MCF 10A (cell line): ENCODE measurements around the gene MAP7D1. TPM values are rescaled to one million over a fixed set of nuclear protein-coding genes. Genes with fewer than 3 reads are reported as not detected.

Experiments used
- BruUV-seq: library from RNA; stranded (reverse); fragments of 400-500 nt; replicated peaks from 2 replicates; lab custom pipeline; 2021; lab: Mats Ljungman, UMichigan
- CTCF ChIA-PET: fragments of 300-600 bp; sonication (Branson Sonifier 250); formaldehyde crosslinking; extraction: SDS; loops from one replicate; lab custom pipeline; 2021; ENCODE audit warnings: antibody characterized with exemption, inconsistent platforms; lab: Yijun Ruan, JAX
- POLR2A ChIA-PET: fragments of 300-600, 350-650 bp; sonication (Branson Sonifier 250); formaldehyde crosslinking; extraction: SDS; loops from one replicate; lab custom pipeline; 2020; ENCODE audit warnings: antibody characterized with exemption, inconsistent platforms; lab: Yijun Ruan, JAX
- DNase-seq: peaks from one replicate; pipeline ENCODE4 v3.0.0-alpha.2; 2018; ENCODE audit not compliant: unreplicated experiment
- H3K27ac Mint-ChIP-seq: one replicate; pipeline ENCODE4 v1.8.0; 2022; ENCODE audit warnings: mild to moderate bottlenecking, low read depth, mixed read lengths; ENCODE audit not compliant: unreplicated experiment
- H3K27me3 Mint-ChIP-seq: one replicate; pipeline ENCODE4 v1.8.0; 2022; ENCODE audit warnings: mixed read lengths; ENCODE audit not compliant: insufficient read depth, unreplicated experiment
- H3K36me3 Mint-ChIP-seq: one replicate; pipeline ENCODE4 v1.8.0; 2022; ENCODE audit warnings: mild to moderate bottlenecking, moderate library complexity, mixed read lengths; ENCODE audit not compliant: insufficient read depth, unreplicated experiment
- H3K4me1 Mint-ChIP-seq: one replicate; pipeline ENCODE4 v1.8.0; 2022; ENCODE audit warnings: mixed read lengths; ENCODE audit not compliant: insufficient read depth, unreplicated experiment
- H3K4me3 Mint-ChIP-seq: one replicate; pipeline ENCODE4 v1.8.0; 2022; ENCODE audit warnings: mild to moderate bottlenecking, moderate library complexity, mixed read lengths; ENCODE audit not compliant: unreplicated experiment
- H3K9me3 Mint-ChIP-seq: one replicate; pipeline ENCODE4 v1.8.0; 2022; ENCODE audit warnings: mixed read lengths; ENCODE audit not compliant: unreplicated experiment
- CTCF ChIP-seq: fragments of 200-600 bp; IDR thresholded peaks from one replicate; pipeline ENCODE4 v1.8.0; 2022; ENCODE audit warnings: antibody characterized with exemption, mild to moderate bottlenecking; ENCODE audit not compliant: unreplicated experiment
- intact Hi-C: fragments of 100-400 bp; cut with micrococcal nuclease; formaldehyde crosslinking; loops from 2 replicates; pipeline ENCODE4 v1.14.1; 2022
- total RNA-seq: library from RNA; stranded (reverse); gene quantifications from 2 replicates; pipeline ENCODE4 v1.2.3, GENCODE V29; 2022

MAP7D1 gene
- total RNA-seq, 1 experiment from 2014 or later: 170 TPM

- intact Hi-C loops: no loop called here
- Mint-ChIP-seq H3K36me3 (peaks cover 53% of the 10 kb centered on the region), H3K27me3 (no peaks in the 10 kb centered on the region), H3K4me3 (no peak overlapping the region), H3K9me3 (no peaks in the 10 kb centered on the region), H3K27ac (no peak overlapping the region), H3K4me1 (peaks cover 8% of the 10 kb centered on the region)
- CTCF ChIA-PET: interaction anchor here (0.6 to 1.1 kb wide), 2 partner anchors 10 to 63 kb away, joined by 3 to 5 read pairs; no protein-coding TSS in a partner anchor
- POLR2A ChIA-PET: no interaction called here
- BruUV-seq: no TSS peak
- TF ChIP-seq CTCF: no peak
- DNase-seq: no peak
Measured at GRCh38 chr1:36177589-36178431, 21.9 kb downstream of the MAP7D1 start.

GRCh38 chr1:36178471-36179219, 22.7 kb downstream of the MAP7D1 start:
- H3K27me3 Mint-ChIP-seq: no peaks in the 10 kb centered on the region
- peaks cover 53% of the 10 kb centered on the region for H3K36me3 Mint-ChIP-seq
- DNase-seq: no peak
- intact Hi-C loops: no loop called here
- H3K4me3 Mint-ChIP-seq: no peak overlapping the region
- peaks cover 9% of the 10 kb centered on the region for H3K4me1 Mint-ChIP-seq
- TF ChIP-seq CTCF: no peak
- CTCF ChIA-PET: no interaction called here
- no TSS peak for BruUV-seq
- no peaks in the 10 kb centered on the region for H3K9me3 Mint-ChIP-seq
- H3K27ac Mint-ChIP-seq: no peak overlapping the region
- POLR2A ChIA-PET: no interaction called here

- H3K9me3 Mint-ChIP-seq: no peaks in the 10 kb centered on the region
- H3K27ac Mint-ChIP-seq: no peak overlapping the region
- ChIA-PET POLR2A (interaction anchor here (0.7 kb wide), 1 partner anchor 68 kb away, joined by 3 read pairs; no protein-coding TSS in a partner anchor), CTCF (interaction anchor here (1.2 kb wide), 1 partner anchor 30 kb away, joined by 5 read pairs; the partner anchor contains the start of gene TRAPPC3)
- no peaks in the 10 kb centered on the region for H3K27me3 Mint-ChIP-seq
- DNase-seq: no peak
- no peak overlapping the region for H3K4me3 Mint-ChIP-seq
- TF ChIP-seq CTCF: no peak
- no TSS peak for BruUV-seq
- intact Hi-C loops: no loop called here
- H3K36me3 Mint-ChIP-seq: peaks cover 48% of the 10 kb centered on the region
- peaks cover 9% of the 10 kb centered on the region for H3K4me1 Mint-ChIP-seq
Measured at GRCh38 chr1:36179220-36179600, 23.2 kb downstream of the MAP7D1 start.

- POLR2A ChIA-PET: interaction anchor here (0.7 to 1.3 kb wide), 3 partner anchors 13 to 109 kb away, joined by 3 to 5 read pairs (median 3); no protein-coding TSS in a partner anchor
- Mint-ChIP-seq H3K27ac (peak overlapping the region; percentile 69), H3K36me3 (peaks cover 40% of the 10 kb centered on the region)
Measured at GRCh38 chr1:36182734-36183133, 26.8 kb downstream of the MAP7D1 start.

More at GRCh38 chr1:36182734-36183133, 26.8 kb downstream of the MAP7D1 start:
- CTCF ChIA-PET: interaction anchor here (0.5 to 10.2 kb wide), 9 partner anchors 10 to 128 kb away, joined by 3 to 194 read pairs (median 3); partner anchors contain the start of gene TRAPPC3
- no peak for DNase-seq
- intact Hi-C loops: no loop called here
- no peaks in the 10 kb centered on the region for H3K9me3 Mint-ChIP-seq
- BruUV-seq: no TSS peak
- no peak overlapping the region for H3K4me3 Mint-ChIP-seq
- no peaks in the 10 kb centered on the region for H3K27me3 Mint-ChIP-seq
- TF ChIP-seq CTCF: no peak
- peaks cover 14% of the 10 kb centered on the region for H3K4me1 Mint-ChIP-seq
